ENCODE results near the gene SLC22A6.
A peak's percentile ranks its signal among the peaks of the same experiment; 100 is the strongest.

The SLC22A6 gene, protein sequence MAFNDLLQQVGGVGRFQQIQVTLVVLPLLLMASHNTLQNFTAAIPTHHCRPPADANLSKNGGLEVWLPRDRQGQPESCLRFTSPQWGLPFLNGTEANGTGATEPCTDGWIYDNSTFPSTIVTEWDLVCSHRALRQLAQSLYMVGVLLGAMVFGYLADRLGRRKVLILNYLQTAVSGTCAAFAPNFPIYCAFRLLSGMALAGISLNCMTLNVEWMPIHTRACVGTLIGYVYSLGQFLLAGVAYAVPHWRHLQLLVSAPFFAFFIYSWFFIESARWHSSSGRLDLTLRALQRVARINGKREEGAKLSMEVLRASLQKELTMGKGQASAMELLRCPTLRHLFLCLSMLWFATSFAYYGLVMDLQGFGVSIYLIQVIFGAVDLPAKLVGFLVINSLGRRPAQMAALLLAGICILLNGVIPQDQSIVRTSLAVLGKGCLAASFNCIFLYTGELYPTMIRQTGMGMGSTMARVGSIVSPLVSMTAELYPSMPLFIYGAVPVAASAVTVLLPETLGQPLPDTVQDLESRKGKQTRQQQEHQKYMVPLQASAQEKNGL

DNA sequence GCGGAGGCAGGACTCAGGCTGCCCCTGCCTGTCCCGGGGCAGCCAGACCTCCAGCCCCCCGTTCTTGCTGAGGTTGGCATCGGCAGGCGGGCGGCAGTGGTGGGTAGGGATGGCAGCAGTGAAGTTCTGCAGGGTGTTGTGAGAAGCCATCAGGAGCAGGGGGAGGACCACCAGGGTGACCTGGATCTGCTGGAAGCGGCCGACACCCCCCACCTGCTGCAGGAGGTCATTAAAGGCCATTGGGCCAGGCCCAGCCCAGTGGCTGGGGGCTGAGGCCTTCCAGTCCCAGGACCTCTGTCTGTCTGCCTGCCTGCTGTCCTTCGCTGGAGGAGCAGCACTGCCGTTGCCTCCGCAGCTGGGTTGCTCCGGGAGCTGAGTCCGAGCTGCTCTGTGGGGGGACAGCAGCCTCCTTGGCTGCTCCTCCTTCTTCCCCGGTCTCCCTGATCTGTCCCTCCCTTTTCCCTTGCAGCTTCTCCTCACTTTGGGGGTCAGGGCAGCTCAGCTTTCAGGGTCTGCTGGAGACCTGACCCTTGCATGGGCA, at the start of gene SLC22A6:
SLC22A6 (minus strand) TSS at position 517 of the 541 bp plus-strand sequence; CDS start at position 240, 277 bp downstream.
- in situ Hi-C loops (cut with MboI; ENCODE audit: low pct_unique_long_range_greater_than_20kb, low sequenced_read_pairs) = no loop called here

DNA sequence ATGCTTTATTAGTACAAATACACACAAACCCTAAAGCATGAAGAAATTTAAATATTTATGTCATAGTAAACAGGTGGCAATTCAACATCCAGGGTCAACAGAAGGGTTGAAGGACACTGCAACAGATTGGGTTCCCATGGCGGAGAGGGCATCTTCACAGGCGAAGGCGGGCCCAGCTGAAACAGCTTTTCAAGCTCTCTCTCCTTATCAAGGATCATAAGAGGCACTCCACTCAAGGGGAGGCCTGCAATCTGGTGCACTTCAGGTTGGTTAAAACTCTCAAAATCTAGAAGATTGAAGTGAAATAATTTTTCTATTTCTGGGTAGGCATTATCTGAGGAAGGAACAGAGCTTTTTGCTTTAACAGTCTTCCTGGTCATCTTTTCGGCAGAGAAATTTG, 47.7 kb upstream of the SLC22A6 start:
- DNase-seq = no peak
- in situ Hi-C loops (cut with MboI; ENCODE audit: low pct_unique_long_range_greater_than_20kb, low sequenced_read_pairs) = no loop called here

More for the DNA sequence above, at the start of gene SLC22A6:
- DNase-seq = no peak

DNA sequence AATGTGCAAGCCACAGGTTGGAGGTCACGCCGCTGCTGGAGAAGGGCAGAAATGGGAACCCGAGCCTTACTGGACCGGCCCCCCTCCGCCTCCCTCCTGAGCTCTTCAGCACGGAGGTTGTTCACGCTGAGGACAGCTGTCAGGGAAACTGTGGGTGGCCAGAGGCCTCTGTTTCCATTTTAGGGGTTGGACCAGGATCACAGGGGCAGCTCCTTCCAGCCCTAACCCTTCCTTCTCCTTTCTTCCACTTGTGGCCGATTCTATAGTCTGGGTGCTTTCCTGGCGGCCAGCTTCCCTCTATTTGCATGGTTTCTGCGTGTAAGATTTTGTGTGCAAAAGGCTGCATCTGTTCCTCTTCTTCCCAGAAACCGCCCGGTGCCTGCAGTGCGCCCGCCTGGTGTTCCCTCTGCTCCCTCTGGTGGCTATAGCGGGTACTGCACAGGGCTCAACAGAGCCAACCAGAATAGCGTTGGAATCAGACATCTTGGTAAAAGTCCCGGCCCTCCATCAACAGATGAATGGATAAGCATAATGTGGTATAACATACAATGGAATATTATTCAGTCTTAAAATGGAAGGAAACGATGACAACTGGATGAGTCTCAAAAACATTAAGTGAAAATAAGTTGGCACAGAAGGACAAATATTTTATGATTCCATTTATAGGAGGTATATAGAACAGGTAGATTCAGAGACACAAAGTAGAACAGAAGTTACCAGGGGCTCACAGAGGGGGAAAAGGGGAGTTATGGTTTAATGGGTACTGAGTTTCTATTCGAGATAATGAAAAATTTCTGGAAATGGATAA, 39.3 kb upstream of the SLC22A6 start:
- in situ Hi-C loops (cut with MboI; ENCODE audit: low pct_unique_long_range_greater_than_20kb, low sequenced_read_pairs) = no loop called here
- peak; percentile 91 for DNase-seq

GRCh38 chr11:63023222-63023814, 38.6 kb upstream of the SLC22A6 start:
- no peak for DNase-seq
- in situ Hi-C loops (cut with MboI; ENCODE audit: low pct_unique_long_range_greater_than_20kb, low sequenced_read_pairs) = no loop called here

GRCh38 chr11:63022441-63022840, 37.7 kb upstream of the SLC22A6 start:
- in situ Hi-C loops (cut with MboI; ENCODE audit: low pct_unique_long_range_greater_than_20kb, low sequenced_read_pairs) = no loop called here
- no peak for DNase-seq

DNA sequence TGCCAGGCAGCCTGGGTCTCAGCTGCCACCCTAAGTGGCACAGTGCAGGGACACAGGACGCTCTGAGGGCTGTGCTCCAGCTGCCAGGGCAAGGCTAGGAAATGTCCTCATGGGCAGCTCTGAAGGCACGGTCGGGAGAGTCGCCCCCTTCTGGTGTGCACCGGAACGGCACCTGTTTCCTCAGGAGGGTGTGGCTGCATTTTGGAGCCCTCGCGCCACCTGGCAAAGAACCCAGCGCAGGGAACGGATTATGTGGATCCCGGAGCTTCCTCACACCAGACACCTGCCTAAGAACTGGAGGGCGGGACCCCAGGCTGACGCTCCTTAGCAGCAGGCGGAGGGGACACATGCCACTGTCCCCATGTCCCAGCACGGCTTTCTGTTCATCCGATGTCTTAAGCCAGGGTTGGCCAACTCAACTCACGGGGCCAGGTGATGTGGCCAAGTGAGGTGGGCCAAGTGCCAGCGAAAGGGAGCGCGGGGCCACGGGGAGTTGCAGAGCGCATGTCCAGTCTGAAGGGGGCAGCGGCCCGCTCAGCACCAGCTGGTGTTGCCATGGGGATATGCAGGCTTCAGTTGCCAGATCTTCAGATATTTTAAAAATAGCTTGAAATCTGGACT, 36.0 kb upstream of the SLC22A6 start:
- peak; percentile 35 for DNase-seq
- in situ Hi-C loops (cut with MboI; ENCODE audit: low pct_unique_long_range_greater_than_20kb, low sequenced_read_pairs) = no loop called here

- in situ Hi-C loops (cut with MboI; ENCODE audit: low pct_unique_long_range_greater_than_20kb, low sequenced_read_pairs) = loop anchor here (10.0 kb wide), 1 partner anchor 105 kb away; no protein-coding TSS in a partner anchor
- DNase-seq = no peak
Observed at GRCh38 chr11:63019506-63019905, 34.7 kb upstream of the SLC22A6 start.

- no peak for DNase-seq
- in situ Hi-C loops (cut with MboI; ENCODE audit: low pct_unique_long_range_greater_than_20kb, low sequenced_read_pairs) = loop anchor here (10.0 kb wide), 1 partner anchor 103 kb away; no protein-coding TSS in a partner anchor
Observed at GRCh38 chr11:63017306-63017974, 32.7 kb upstream of the SLC22A6 start.

GRCh38 chr11:63015521-63016215, 30.9 kb upstream of the SLC22A6 start, which contains the start of gene SLC22A8:
Gene SLC22A8, minus strand, starts transcription at chr11:63015841. Its CDS starts 883 bp downstream, at chr11:63014958.
- DNase-seq = no peak
- in situ Hi-C loops (cut with MboI; ENCODE audit: low pct_unique_long_range_greater_than_20kb, low sequenced_read_pairs) = loop anchor here (10.0 kb wide), 1 partner anchor 101 kb away; no protein-coding TSS in a partner anchor

GRCh38 chr11:63014408-63015055, 29.8 kb upstream of the SLC22A6 start:
- in situ Hi-C loops (cut with MboI; ENCODE audit: low pct_unique_long_range_greater_than_20kb, low sequenced_read_pairs) = loop anchor here (10.0 kb wide), 1 partner anchor 100 kb away; no protein-coding TSS in a partner anchor
- DNase-seq = no peak

DNA sequence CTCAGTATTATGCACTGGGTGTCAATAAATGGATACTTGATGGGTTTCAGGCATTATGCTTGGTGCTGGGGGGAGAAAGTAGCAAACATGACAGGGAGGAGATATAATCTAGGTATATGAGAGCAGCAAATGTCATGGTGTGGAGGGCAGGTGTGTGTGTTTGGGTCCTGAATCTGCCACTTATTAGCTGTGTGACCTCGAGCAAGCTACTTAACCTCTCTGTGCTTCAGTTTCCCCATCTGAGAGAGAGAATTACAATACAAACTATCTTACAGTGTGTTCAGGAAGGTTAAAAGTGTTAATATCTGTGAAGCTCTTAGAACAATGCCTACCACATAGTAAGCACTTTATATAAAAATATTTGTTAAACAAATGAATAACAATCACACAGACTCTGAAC, 28.1 kb upstream of the SLC22A6 start:
- in situ Hi-C loops (cut with MboI; ENCODE audit: low pct_unique_long_range_greater_than_20kb, low sequenced_read_pairs) = loop anchor here (10.0 kb wide), 1 partner anchor 98 kb away; no protein-coding TSS in a partner anchor
- DNase-seq = no peak

DNA sequence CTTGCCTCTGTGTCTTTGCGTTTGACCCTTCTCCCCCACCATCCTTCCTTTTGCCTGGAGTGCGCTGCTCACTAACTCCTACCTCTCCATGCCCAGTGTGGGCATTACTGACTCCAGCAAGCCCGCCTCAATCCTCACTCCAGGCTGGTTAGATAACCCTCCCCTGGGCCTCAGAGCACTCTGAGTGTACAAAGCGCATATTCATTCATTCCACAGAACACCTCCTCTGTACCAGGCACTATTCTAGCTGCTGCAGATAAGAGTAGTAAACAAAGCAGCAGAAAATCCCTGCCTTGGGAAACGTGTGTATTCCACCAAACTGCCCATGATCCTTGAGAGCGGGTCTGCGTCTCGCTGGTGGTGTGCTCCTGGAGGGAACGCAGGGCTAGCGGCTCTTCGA, 27.7 kb upstream of the SLC22A6 start:
- DNase-seq = no peak
- in situ Hi-C loops (cut with MboI; ENCODE audit: low pct_unique_long_range_greater_than_20kb, low sequenced_read_pairs) = loop anchor here (10.0 kb wide), 1 partner anchor 98 kb away; no protein-coding TSS in a partner anchor

- in situ Hi-C loops (cut with MboI; ENCODE audit: low pct_unique_long_range_greater_than_20kb, low sequenced_read_pairs) = loop anchor here (10.0 kb wide), 1 partner anchor 96 kb away; no protein-coding TSS in a partner anchor
- no peak for DNase-seq
Observed at GRCh38 chr11:63010934-63011439, 26.2 kb upstream of the SLC22A6 start.

DNA sequence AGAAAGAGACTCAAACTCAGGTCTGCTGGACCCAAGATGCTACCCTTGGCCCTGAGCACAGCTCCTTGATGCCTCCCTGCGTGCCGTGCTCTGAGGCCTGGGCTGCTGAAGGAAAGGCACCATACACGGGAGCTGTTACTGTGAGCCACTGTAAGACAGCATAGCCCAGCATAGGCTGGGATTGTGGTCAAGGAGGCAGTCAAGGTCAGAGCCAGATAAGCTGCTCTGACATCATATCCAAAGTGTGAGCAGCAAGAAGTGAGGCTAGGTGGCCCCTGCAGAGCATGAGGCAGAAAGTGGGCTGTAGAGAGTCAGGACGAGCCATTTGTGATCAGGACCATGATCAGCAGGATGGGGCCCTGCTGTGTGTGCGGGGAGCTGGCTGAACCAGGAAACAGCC, 23.2 kb upstream of the SLC22A6 start:
- DNase-seq = no peak
- in situ Hi-C loops (cut with MboI; ENCODE audit: low pct_unique_long_range_greater_than_20kb, low sequenced_read_pairs) = no loop called here

DNA sequence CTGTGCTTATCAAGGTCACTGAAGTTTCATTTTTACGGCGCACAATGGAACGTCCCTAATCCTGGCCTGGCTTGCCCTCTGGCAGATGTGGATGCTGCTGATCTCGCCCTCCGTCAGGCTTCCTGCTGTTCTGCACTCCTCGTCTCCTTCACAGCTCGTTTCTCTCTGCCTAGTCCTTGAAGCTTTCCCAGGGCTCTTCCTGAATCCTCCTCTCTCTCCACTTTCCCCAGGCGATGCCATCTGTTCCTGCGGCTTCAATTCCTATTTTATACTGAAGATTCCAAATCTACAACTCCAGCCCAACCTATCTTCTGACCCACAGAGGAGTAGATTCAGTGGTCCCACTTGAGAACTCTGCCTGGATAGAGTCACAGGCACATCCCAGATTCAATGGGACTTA, 16.7 kb upstream of the SLC22A6 start:
- in situ Hi-C loops (cut with MboI; ENCODE audit: low pct_unique_long_range_greater_than_20kb, low sequenced_read_pairs) = no loop called here
- no peak for DNase-seq

DNA sequence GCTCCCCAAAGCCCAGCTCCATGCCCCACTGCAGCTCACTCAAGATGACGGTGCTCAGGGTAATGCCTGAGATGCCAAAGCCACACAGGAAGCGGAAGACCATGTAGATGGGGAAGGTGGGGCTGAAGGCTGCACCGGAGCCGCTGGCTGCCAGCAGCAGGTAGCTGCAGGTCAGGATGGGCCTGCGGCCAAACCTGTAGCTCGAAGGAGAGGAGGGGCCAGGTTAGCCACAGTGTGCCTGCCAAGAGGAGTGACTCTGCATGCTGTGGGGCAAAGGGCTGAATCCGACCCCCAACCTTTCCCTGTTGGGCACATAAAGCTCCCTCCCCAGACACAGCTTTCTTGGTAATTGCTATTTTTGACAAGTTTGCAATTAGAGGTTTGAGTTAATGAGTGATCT, 14.9 kb upstream of the SLC22A6 start:
- in situ Hi-C loops (cut with MboI; ENCODE audit: low pct_unique_long_range_greater_than_20kb, low sequenced_read_pairs) = no loop called here
- DNase-seq = no peak

- in situ Hi-C loops (cut with MboI; ENCODE audit: low pct_unique_long_range_greater_than_20kb, low sequenced_read_pairs) = no loop called here
- no peak for DNase-seq
Observed at GRCh38 chr11:62999156-62999555, 14.4 kb upstream of the SLC22A6 start.
